Measurements from ENCODE around the gene XPO5. TPM values are rescaled to one million over a fixed set of nuclear protein-coding genes. Genes with fewer than 3 reads are reported as not detected.
A peak's percentile ranks its signal among the peaks of the same experiment; 100 is the strongest.

Gene XPO5
- total RNA-seq, 1 experiment from 2014 or later, result 114 TPM

DNA sequence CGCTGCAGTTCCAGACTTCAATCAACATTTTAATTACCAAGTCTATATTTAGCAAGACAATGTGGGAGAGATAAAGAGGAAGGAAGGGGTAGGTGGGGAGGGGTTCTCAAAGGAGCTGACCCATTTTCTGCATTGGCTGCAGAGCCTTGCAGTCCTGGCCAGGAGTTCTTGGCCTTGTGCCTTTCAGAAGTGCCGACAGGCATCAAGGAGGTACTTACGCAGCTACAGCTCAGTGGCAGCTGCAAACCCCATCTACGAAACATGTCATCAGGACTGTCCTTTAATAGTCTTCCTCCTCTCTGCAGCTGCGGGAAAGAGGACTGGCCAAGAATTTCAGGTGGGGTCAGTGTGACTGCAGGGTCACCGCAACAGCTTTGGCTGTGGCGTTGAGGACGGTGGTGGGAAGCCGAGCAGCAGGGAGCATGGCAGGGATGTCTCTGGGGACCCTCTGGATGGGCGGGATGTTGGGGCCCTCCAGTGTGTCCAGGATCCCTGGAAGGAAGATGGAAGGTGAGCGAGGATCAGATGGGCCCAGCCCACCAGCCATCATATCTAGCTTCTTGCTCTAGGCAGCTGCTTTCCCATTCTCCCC lies 63.9 kb downstream of the XPO5 start:
- H3K4me1 Mint-ChIP-seq, result peaks cover 31 to 43% of the 10 kb centered on the region in 2 experiments
- Histone ChIP-seq H4K5ac (ENCODE audit: insufficient read length, low read depth, low read length) (no peak overlapping the region), H3K27ac (ENCODE audit: insufficient read length, low read depth, low read length) (no peak overlapping the region), H2BK120ac (ENCODE audit: low read depth, low read length, poor library complexity, severe bottlenecking) (no peak overlapping the region), H4K20me1 (ENCODE audit: control insufficient read depth, insufficient read depth, insufficient read length) (no peaks in the 10 kb centered on the region), H3K79me2 (ENCODE audit: insufficient read depth, low read length) (peaks cover 4% of the 10 kb centered on the region; the same call in 1 of the 2 replicates), H3K9ac (ENCODE audit: extremely low read depth, insufficient read length, low read length) (no peak overlapping the region), H2AFZ (ENCODE audit: low read length) (no peak overlapping the region), H3K4me2 (ENCODE audit: insufficient read depth, insufficient read length, low read length) (no peak overlapping the region), H3K23ac (ENCODE audit: insufficient read length, low read depth, low read length) (no peak overlapping the region), H3K14ac (ENCODE audit: insufficient read depth, low read length) (no peak overlapping the region; the same call in 1 of the 2 replicates), H3K23me2 (ENCODE audit: insufficient read length, low read depth, low read length, poor library complexity, severe bottlenecking) (peaks cover 9% of the 10 kb centered on the region), H3K9me3 (ENCODE audit: control insufficient read depth, low read depth, low read length) (no peaks in the 10 kb centered on the region), H3K4ac (ENCODE audit: low read depth, low read length) (no peak overlapping the region), H3K4me1 (ENCODE audit: insufficient read depth, low read length) (no peaks in the 10 kb centered on the region), H3T11ph (ENCODE audit: low read length) (no peak overlapping the region), H3K79me1 (ENCODE audit: insufficient read depth, low read depth, low read length, poor library complexity, severe bottlenecking) (peaks cover 9% of the 10 kb centered on the region), H3K18ac (ENCODE audit: insufficient read length, low read depth, low read length) (no peak overlapping the region), H2BK12ac (ENCODE audit: insufficient read length, low read depth, low read length) (no peak overlapping the region), H2BK5ac (ENCODE audit: insufficient read length, low read length) (no peak overlapping the region), H2BK15ac (ENCODE audit: low read depth, low read length) (no peak overlapping the region), H3K27me3 (ENCODE audit: insufficient read depth, low read length) (peaks cover 8% of the 10 kb centered on the region; the same call in 1 of the 2 replicates), H3K56ac (ENCODE audit: insufficient read length, low read depth, low read length) (no peak overlapping the region), H2AK5ac (ENCODE audit: insufficient read length, low read length) (no peak overlapping the region), H2BK20ac (ENCODE audit: low read depth, low read length, poor library complexity, severe bottlenecking) (no peak overlapping the region), H4K8ac (replicated peaks; ENCODE audit: insufficient read length, low read depth, low read length) (no peak overlapping the region), H4K91ac (ENCODE audit: insufficient read length, low read depth, low read length) (no peak overlapping the region)
- H3K9me3 Mint-ChIP-seq, result peaks cover 2 to 3% of the 10 kb centered on the region in 2 experiments; a peak in 3 of 5 replicates
- TF ChIP-seq, protein P1, sequence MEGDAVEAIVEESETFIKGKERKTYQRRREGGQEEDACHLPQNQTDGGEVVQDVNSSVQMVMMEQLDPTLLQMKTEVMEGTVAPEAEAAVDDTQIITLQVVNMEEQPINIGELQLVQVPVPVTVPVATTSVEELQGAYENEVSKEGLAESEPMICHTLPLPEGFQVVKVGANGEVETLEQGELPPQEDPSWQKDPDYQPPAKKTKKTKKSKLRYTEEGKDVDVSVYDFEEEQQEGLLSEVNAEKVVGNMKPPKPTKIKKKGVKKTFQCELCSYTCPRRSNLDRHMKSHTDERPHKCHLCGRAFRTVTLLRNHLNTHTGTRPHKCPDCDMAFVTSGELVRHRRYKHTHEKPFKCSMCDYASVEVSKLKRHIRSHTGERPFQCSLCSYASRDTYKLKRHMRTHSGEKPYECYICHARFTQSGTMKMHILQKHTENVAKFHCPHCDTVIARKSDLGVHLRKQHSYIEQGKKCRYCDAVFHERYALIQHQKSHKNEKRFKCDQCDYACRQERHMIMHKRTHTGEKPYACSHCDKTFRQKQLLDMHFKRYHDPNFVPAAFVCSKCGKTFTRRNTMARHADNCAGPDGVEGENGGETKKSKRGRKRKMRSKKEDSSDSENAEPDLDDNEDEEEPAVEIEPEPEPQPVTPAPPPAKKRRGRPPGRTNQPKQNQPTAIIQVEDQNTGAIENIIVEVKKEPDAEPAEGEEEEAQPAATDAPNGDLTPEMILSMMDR (conservative IDR thresholded peaks at IDR 0.05), result no peak
- H3K27me3 Mint-ChIP-seq (ENCODE audit: low read depth), result peaks cover 26% of the 10 kb centered on the region
- no CpG with 5 or more reads among the region's 11 CpGs for WGBS (ENCODE audit: extremely low coverage, insufficient read length, low lambda C conversion rate)
- DNase-seq, result no peak
- peak overlapping the region in 1 of 2 experiments; percentile 45; a peak in 2 of 5 replicates for H3K4me3 Mint-ChIP-seq
- H3K27ac Mint-ChIP-seq, result peak overlapping the region in 2 of 3 experiments; percentile 5 to 72; a peak in 2 of 7 replicates
- H3K36me3 Mint-ChIP-seq (ENCODE audit: insufficient read depth in 1 of 3, low read depth in 3 of 3), result peaks cover 27 to 50% (median 47%) of the 10 kb centered on the region in 3 experiments
